Bronchial epithelial cell (primary cell): ENCODE results near the gene ALAD. TPM values are rescaled to one million over a fixed set of nuclear protein-coding genes. Genes with fewer than 3 reads are reported as not detected.
"Not testable (repeated sequence)": the region's sequence is repeated elsewhere in the genome, so short reads cannot be mapped to it uniquely, and the experiment has no call there.

Source experiments
- DNase-seq: peaks from one replicate; pipeline ENCODE4 v3.0.0-alpha.2; 2010; ENCODE audit warnings: low read depth
- FAIRE-seq: peaks from 2 replicates; lab custom pipeline; 2011; peaks lifted over from hg19 to GRCh38; lab: Jason Lieb, UNC
- H3K27me3 ChIP-seq: 2 replicates; pipeline ENCODE4 v1.5.1; 2011; ENCODE audit warnings: low read length; ENCODE audit not compliant: control insufficient read depth, insufficient read depth
- H3K36me3 ChIP-seq: 2 replicates; pipeline ENCODE4 v1.5.1; 2011; ENCODE audit warnings: low read length; ENCODE audit not compliant: control insufficient read depth, insufficient read depth
- H3K4me3 ChIP-seq: 2 replicates; pipeline ENCODE4 v1.5.1; 2011; ENCODE audit warnings: mild to moderate bottlenecking, low read depth, low read length, control low read depth
- CTCF ChIP-seq: IDR thresholded peaks from 2 replicates; pipeline ENCODE4 v1.5.1; 2011; ENCODE audit warnings: mild to moderate bottlenecking, moderate library complexity, low read length, control low read depth, inconsistent platforms; ENCODE audit not compliant: insufficient read depth, severe bottlenecking
- total RNA-seq: library from RNA; depleted of rRNA; stranded (reverse); fragments of >200 nt; gene quantifications from 2 replicates; pipeline ENCODE4 v1.2.1, GENCODE V29; 2014

The ALAD gene
- total RNA-seq, 1 donor from 2014 or later, result 3.2 TPM

GRCh38 chr9:113388833-113389232, 12.3 kb downstream of the ALAD start:
- FAIRE-seq, result no peak
- TF ChIP-seq CTCF, result no peak
- DNase-seq, result no peak
- Histone ChIP-seq H3K27me3 (no peaks in the 10 kb centered on the region), H3K4me3 (no peak overlapping the region), H3K36me3 (peaks cover 15% of the 10 kb centered on the region)

GRCh38 chr9:113387560-113388230, 13.4 kb downstream of the ALAD start:
- FAIRE-seq, result no peak

GRCh38 chr9:113386571-113387393, 14.3 kb downstream of the ALAD start:
- peak; percentile 35 for DNase-seq
- Histone ChIP-seq H3K36me3 (peaks cover 15% of the 10 kb centered on the region), H3K27me3 (no peaks in the 10 kb centered on the region), H3K4me3 (no peak overlapping the region)
- FAIRE-seq, result no peak
- TF ChIP-seq CTCF, result no peak

More at GRCh38 chr9:113387560-113388230, 13.4 kb downstream of the ALAD start:
- no peak overlapping the region for H3K4me3 ChIP-seq
- H3K36me3 ChIP-seq, result peaks cover 15% of the 10 kb centered on the region
- H3K27me3 ChIP-seq, result no peaks in the 10 kb centered on the region
- TF ChIP-seq CTCF, result no peak
- no peak for DNase-seq

- Histone ChIP-seq H3K36me3 (no peaks in the 10 kb centered on the region), H3K4me3 (no peak overlapping the region), H3K27me3 (no peaks in the 10 kb centered on the region)
- DNase-seq, result peak; percentile 60
- no peak for FAIRE-seq
- no peak for TF ChIP-seq CTCF
Measured at GRCh38 chr9:113381909-113382411, 19.1 kb downstream of the ALAD start.

GRCh38 chr9:113381441-113381840, 19.6 kb downstream of the ALAD start:
- not testable (repeated sequence) for H3K27me3 ChIP-seq, H3K4me3 ChIP-seq, DNase-seq, FAIRE-seq, H3K36me3 ChIP-seq

GRCh38 chr9:113380869-113381378, 20.2 kb downstream of the ALAD start:
- Histone ChIP-seq H3K36me3 (no peaks in the 10 kb centered on the region), H3K27me3 (no peaks in the 10 kb centered on the region), H3K4me3 (no peak overlapping the region)
- no peak for TF ChIP-seq CTCF
- peak; percentile 36 for DNase-seq
- no peak for FAIRE-seq

- H3K4me3 ChIP-seq, H3K27me3 ChIP-seq, H3K36me3 ChIP-seq, DNase-seq, FAIRE-seq: not testable (repeated sequence)
Measured at GRCh38 chr9:113379829-113380210, 21.3 kb downstream of the ALAD start.

GRCh38 chr9:113379094-113379828, 21.8 kb downstream of the ALAD start:
- H3K4me3 ChIP-seq, H3K36me3 ChIP-seq, FAIRE-seq, H3K27me3 ChIP-seq, DNase-seq: not testable (repeated sequence)
